NCI-H345 treated with DMSO at 0.1 percent for 48 hours (cell line): ENCODE measurements around the gene MEGF8.
A peak's percentile ranks its signal among the peaks of the same experiment; 100 is the strongest.

Experiments
- DNase-seq: peaks from one replicate; lab custom pipeline; 2025; ENCODE audit not compliant: unreplicated experiment; lab: John Stamatoyannopoulos, UW

MEGF8 gene, protein sequence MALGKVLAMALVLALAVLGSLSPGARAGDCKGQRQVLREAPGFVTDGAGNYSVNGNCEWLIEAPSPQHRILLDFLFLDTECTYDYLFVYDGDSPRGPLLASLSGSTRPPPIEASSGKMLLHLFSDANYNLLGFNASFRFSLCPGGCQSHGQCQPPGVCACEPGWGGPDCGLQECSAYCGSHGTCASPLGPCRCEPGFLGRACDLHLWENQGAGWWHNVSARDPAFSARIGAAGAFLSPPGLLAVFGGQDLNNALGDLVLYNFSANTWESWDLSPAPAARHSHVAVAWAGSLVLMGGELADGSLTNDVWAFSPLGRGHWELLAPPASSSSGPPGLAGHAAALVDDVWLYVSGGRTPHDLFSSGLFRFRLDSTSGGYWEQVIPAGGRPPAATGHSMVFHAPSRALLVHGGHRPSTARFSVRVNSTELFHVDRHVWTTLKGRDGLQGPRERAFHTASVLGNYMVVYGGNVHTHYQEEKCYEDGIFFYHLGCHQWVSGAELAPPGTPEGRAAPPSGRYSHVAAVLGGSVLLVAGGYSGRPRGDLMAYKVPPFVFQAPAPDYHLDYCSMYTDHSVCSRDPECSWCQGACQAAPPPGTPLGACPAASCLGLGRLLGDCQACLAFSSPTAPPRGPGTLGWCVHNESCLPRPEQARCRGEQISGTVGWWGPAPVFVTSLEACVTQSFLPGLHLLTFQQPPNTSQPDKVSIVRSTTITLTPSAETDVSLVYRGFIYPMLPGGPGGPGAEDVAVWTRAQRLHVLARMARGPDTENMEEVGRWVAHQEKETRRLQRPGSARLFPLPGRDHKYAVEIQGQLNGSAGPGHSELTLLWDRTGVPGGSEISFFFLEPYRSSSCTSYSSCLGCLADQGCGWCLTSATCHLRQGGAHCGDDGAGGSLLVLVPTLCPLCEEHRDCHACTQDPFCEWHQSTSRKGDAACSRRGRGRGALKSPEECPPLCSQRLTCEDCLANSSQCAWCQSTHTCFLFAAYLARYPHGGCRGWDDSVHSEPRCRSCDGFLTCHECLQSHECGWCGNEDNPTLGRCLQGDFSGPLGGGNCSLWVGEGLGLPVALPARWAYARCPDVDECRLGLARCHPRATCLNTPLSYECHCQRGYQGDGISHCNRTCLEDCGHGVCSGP (N-terminal part only)

DNA sequence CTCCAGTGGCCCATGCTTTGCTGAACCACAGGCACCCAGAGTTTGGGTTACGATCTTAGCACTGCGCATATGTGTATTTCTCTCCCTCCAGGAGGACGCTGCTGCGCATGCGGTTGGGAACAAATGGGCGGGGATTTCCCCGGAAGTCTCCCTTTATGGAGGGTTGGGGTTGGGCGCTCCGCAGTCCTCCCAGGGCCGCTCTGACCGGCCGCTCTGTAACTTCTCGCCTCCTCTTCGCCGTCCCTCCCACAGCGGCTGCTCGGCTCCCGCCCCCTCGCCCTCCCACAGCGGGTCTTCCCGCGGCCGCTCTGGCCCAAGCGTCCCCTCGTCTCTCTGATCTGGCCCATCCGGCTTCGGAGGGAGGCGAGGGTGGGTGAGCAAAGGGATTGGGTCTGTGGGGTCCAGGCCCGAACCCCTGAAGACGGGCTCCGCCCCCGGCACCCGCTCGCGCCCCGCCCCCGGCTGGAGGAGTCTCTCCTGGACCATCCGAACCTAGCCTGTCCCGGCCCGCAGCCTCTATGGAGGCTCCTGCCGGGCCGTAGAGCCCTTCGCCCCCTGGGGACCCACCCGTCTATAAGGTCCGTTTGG, at the start of gene MEGF8:
Gene MEGF8, plus strand, starts transcription at position 328 of the 588 bp plus-strand sequence. CDS start 609 bp downstream, outside the sequence.
- peak; percentile 88 for DNase-seq

DNA sequence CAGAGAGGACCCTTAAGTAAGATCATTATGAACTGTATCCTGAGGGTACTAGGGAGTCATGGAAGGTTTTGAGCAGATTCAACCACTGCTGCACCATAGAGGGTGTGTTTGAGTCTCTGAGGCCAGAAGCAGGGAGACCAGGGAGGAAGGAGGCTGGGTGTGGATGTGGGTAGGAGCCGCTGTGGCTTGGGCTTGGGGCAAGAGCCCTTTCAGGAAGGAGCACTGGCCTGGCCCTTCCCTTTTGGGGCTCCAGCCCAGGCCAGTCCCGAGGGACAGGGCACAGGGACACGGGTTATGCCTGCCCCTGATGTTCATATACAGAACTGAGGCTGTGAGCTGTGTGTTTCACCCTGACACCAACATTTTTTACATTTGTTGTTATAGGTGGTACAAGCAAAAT, 49.2 kb upstream of the MEGF8 start:
- DNase-seq: no peak

DNA sequence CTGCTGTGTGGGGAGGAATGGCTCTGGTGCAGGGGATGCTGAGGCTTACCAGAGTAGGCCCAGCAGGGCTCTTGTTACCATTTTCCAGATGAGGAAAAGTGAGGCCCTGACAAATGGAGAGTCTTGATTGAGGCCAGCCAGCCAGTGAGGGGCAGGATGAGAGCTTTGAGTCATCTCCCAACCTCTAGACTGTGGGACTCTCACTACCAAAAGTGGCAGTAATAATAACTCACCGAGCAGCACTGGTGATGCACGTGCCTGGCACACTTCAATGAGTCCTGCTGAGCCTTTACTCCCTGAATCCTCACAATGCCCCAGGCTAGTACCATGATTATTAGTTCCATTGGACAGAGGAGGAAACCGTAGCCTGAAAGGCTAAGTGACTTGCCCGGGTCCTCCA, 48.6 kb upstream of the MEGF8 start:
- no peak for DNase-seq

DNA sequence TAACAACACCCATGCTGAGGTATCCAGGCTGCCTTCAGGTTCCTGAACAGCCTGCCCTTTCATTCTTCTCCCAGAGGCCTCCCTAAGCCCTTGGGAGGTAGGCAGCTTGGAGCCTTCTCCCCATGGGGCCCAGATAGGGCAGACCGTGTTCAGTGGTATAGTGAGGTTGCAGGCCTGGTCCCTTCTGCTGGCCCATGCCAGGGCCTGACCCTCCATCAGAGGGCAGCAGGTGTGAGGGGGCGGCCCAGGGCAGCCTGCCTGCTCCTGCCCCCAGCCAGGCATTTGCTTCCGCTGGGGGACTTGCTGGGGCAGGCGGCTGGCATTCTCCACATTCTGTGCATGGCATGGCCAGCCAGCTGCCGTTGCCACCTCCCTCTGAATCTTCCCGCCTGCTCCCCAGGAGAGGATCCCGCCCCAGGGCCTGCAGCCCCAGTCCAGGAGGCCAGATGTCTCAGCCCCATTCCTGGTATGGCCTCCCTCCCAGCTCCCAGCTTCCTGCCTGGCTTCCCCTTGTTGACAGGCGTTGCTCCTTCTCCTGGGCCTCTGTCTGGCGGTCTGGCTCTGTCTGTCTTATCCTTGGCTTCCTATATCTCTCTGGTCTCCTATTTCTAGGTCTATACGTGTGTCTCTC, 47.5 kb upstream of the MEGF8 start:
- DNase-seq: no peak

DNA sequence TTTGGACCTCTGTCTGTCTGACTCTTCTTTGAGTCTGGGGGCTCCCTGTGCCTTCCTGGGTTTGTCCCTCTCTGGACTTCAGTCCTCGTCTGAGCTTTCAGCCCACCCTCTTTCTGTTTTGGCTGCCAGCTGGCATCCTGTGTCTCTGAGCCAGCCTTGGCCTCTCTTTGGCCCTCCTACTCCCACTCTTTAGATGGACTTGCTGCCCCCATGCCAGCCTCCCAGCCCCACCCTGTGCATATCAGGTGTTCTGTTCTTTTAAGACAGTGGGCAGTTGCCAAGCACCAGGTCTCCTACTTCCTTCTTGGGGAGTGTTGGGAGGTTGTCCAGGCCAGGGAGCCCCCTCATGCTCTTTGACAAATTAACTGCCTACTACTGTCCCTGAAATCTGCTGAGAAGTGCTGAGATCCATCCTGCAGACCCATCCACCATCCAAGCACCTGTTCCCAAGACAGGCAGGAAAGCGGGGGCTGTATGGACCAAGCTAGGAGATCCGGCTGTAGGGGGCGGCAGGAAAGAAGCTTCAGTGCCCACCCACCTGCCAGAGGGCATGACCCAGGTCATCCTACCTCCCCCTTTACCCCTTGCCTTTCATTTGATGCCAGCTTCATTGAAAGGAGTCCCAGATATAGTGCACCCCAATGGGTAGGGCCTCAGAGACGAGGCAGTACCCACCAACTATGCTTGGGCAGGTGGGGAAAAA, 46.8 kb upstream of the MEGF8 start:
- no peak for DNase-seq

DNA sequence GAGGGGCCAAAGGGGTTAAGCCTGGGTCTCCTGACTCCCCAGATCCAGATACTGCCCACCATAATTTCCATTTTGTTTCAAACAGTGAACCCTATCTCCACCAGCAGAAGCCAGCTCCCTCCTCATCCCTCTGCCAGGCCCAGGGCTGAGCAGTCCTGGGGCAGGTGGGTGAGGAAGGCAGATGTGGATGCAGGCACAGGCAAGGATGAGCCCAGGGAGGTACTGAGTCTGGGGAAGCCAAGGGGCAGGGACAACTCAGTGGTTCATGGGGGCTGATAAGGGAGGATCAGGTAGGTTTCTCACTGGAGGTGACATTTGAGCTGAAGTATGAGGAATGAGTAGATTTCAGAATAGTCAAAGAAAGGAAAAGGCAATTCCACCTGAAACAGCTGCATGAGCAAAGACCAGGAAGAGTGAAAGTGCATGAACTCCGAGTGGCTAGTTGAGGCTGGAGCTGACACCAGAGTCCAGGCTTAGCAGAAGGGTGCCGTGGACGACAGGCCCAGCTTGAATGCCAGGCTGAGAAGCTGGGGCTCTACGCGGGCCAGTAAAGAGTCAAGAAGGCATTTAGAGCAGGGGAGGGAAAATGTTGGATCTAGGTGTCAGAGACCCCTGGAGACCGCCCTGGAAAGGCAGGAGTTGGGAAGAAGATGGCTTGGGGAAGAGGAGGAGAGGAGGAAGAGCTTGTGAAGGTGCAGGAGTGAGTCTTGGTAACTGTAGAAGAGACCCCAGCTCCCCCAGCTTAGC, 46.1 kb upstream of the MEGF8 start:
- no peak for DNase-seq

DNA sequence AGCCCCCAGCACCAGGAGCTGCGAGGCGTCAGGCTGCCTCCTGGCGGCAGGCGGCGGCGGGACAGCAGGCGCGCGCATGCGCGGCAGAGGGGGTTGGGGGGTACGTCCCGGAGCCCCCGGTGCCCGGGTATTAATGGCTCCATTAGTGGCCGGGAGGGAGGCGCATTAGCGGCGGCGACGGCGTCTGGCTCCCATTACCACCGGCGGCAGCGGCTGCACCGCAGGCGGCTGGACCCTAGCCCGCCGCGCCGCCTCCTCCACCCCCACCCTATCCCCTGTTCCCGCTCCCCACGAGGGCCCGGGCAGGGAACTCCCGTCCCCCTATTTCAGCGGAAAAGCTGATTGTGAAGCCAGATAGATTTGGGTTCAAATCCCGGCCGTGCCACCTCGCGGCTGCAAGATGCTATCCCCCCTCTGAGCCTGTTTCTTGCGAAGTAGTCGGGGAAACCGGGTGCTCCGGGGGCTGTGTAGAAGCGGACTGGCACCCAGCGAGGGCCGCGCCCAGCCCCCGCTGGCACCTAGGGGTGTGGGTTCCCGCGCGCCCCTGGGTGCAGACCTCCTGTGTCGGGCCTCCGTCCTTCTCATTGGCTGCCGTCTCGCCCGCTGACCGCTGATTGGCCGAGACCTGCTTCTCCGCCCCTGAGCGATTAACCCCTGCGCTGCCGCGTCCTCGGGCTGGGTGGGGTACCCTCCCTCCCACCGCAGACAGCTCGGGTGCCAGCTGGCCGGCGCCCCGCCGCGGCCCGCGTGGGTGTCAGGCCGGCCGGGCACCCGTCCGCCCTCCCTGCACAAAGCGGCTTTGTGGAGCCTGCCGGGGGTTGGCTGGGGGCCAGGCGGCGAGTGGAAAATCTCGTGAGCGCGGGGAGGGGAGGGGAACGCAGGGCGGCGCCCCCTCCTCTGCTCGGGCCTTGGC, 45.3 kb upstream of the MEGF8 start:
- peak; percentile 74 for DNase-seq

DNA sequence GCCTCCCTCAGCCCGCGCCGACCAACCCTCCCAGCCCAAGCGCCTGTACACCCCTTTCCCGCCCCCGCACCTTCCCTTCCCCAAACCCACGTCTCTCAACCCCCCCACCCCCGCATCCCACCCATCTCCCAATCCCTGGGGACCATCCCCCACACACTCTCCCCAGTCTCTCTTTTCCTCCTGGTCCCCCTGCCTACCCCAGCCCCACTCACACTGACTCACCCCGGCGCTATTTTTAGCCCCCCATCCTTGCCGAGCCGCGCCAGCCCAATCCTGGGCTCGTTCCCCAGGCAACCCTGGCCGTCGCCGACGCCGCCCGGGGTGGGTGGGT, 44.7 kb upstream of the MEGF8 start:
- DNase-seq: no peak

DNA sequence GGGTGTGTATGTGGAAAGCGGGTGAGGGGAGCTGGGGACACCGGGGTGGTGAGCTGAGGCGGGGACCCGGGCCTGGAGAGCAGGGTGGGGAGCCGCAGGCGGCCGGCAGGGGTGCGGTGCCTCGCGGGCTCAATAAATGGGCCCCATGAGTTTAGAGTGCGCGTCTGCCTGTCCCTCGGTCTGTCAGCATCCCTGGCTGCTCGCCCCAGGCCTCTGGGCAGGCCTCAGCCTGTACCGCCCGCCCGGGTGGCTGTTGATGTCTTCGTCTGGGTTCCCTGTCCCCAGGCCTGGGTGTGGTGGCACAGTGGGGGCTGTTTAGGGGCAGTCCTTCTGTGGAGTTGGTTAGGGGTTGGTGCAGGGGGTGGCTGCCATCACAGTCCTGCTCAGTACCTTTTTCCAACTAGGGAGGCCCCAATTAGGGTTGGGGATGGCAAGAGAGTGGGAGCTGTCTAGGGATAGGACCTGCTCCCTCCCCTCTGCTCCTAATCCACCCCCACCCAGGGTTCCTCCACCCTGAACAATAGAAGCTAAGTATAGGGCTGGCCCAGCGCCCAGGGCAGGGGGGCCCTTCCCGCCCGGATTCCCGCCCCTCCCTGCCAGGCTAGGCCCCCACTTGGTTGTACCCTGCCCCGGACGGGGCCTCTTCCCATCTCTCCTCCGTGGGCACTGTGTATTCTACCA, 44.1 kb upstream of the MEGF8 start:
- DNase-seq: peak; percentile 30

DNA sequence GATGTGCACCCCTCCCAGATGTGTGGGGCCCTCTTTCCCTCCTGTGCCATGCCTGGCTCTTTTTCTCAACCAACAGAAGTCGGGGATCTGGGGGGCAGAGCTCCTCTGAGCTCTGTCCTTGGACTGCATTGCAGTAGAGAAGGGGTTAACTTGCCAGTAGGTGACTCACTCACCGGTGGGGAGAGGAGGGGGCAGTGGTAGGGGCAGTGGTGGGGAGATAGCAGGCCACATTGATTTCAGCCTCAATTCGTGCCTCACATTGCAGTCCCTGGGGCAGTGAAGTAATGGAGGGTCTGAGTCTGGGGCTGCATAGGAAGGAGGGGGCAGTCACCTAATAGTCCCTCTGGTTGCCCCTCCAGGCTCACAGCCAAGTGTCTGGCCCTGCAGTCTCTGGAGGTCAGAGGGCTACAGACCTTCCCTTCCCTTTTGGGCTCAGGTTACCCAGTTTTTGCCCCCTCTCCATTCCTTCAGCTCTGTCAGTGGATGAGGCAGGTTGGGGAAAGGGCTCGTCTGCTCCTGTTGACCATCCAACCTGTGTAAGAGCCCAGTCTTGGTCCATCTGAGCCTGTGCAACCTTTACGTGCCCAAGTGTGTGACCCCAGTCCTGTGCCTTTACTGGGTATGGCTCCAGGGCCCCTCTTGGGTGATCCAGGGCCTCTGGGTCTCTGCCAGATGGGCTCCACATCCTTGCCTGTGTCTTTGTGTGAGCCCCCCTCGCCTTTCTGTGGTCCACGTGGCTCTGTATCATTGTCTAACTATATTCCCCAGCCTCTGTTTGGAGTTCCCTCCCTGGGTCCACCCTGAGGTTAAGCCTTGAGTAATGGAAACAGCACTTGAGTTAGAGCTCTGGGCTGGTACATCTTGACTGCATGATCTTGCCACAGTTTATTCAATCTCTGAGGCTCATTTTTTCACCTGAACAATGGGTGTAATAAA, 43.3 kb upstream of the MEGF8 start:
- no peak for DNase-seq

DNA sequence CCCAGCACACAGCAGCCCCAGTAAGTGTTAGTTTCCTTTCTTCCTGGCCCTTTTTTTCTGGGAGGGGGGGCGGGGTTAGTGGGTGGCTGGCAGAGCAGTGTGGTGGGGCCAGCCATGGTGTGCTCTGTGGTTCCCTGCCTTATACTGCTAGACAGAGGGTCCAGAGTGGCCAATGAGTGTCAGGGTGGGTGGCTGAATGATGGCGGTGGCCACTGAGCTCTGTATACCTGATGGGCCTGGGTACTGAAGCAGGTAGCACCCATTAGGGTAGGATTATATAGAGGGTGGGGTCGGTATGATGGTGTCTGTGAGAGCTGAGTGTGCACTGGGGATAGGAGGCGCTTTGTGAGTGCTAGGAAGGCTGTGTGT, 42.6 kb upstream of the MEGF8 start:
- DNase-seq: peak; percentile 19

DNA sequence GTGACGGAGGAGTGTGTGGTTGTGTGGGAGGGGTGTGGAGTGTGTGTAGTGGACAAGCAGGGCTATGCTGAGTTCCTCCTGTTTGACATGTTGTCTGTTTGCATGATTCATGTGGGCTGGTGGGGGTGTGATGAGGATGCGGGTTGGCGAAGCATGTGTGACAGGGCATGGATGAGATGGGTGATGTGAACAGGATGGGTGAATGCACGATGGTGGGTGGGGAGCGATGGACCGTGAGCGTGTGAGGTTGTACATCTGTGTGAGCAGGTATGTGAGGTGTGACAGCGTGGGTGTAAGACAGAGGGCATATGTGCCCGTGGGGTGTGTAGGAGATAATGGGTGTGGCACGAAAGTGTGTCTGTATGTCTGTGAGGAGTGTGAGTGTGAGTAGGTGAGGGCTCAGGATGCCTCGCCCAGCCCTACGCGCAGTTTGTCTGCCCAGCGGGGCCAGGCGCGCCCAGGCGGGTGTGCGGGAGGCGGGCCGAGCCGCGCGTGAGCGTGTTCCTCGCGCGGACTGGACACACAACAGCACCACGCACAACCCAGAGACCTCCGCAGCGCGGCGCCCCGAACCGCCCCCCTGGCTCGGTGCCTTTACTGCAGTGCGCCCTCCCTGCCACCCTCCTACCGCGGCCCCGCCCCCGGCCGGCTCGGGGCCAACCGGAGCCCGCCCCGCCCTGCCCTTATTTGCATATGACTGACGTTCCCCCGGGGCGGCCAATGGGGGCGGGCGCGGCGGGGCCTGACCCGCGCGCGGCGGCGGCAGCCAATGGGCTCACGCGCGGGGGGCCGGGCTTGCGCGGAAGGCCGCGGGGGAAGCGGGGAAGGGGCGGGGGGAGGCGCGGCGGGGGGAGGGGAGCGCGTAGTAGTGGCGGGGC, 42.0 kb upstream of the MEGF8 start:
- DNase-seq: peak; percentile 74

DNA sequence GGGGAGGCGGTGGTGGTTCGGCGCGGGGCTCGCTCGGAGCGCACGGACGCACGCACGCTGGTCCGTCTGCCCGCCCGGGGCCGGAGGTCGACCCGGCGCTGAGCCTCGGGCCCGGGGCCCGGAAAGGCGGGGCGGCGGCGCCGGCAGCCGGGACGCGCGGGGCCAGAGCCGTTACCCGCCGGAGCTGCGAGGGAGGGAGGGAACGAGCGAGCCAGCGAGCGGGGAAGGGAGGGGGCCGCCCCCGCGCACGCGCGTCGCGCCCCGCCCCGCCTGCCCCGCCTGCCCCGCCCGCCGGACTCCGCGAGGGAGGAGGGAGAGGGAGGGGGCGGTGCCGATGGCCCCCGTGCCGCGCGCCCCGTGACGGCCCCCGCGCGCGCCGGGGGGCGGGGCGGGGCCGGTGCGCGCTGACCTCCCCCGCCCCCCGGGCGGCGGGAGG, 41.4 kb upstream of the MEGF8 start:
- peak; percentile 28 for DNase-seq

DNA sequence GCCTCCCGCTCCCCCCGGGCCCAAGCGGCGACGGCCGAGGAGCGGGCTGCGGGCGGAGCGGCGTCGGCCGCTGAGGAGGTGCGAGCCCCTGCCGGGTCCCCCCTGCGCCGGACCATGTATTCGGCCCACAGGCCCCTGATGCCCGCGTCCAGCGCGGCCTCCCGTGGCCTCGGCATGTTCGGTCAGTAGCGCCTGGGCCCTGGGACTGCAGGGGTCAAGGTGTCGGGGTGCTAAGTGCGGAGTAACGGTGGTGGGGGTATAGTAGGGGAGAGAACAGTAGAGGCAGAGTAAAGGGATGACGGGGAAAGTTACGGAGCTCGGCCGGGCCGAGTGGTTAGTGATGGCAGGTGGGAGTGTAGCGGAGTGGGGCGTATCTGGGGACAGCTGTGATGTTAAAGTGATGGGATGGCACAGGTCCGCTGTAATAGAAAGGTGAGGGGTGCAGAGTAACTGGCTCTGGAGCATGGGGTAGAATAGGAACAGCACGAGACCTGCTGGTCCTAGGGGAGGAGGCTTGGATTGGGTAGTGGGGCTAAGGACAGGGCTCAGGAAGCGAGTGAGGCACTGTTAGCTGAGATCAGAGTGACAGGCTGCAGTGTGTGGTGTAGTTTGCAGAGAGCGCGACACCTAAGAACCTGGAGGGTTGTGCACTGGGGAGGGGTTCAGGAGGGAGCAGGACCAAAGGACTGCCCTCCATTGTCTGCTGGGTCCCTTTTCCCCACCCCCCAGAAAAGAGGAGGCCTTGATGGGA, 40.7 kb upstream of the MEGF8 start:
- no peak for DNase-seq

DNA sequence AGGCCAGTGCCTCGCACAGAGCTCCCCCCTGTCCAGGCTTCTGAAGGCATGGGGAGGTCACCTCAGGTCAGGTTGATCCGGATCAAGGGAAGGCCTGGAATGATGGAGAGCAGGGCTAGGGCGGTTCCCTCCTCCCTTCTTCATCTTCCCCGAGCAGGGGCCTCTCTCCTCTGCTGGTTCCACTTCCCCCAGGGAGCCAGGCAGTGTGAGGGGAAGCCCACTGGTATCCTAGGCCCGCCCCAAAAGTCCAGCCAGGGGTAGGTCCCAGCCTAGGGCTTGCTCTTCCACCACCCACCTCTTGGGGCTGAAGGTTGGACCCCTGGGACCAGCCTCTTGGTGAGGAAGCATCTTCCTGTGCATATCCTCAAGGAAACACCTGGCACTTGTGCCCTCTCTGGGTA, 39.9 kb upstream of the MEGF8 start:
- DNase-seq: no peak
